Smooth muscle cell (in vitro differentiated cells): Measurements from ENCODE around the gene NPPC. TPM values are rescaled to one million over a fixed set of nuclear protein-coding genes. Genes with fewer than 3 reads are reported as not detected.

Experiments used
- DNase-seq: peaks from one replicate; lab custom pipeline; 2025; ENCODE audit not compliant: unreplicated experiment; lab: John Stamatoyannopoulos, UW
- H2AFZ ChIP-seq: fragments of 200-600 bp; sonication (generic); 2 replicates; pipeline ENCODE4 v1.6.0; 2016; ENCODE audit warnings: antibody characterized with exemption, low read depth, mild to moderate bottlenecking
- H3F3A ChIP-seq: fragments of 200-600 bp; sonication (generic); 2 replicates; pipeline ENCODE4 v1.6.0; 2017; ENCODE audit warnings: antibody characterized with exemption, low read depth
- H3K27ac ChIP-seq: fragments of 200-600 bp; sonication (generic); 2 replicates; pipeline ENCODE4 v1.5.1; 2016; ENCODE audit warnings: low read depth, mild to moderate bottlenecking
- H3K27me3 ChIP-seq: fragments of 200-600 bp; sonication (generic); 2 replicates; pipeline ENCODE4 v1.6.1; 2016; ENCODE audit warnings: low read depth, mild to moderate bottlenecking
- H3K36me3 ChIP-seq: fragments of 200-600 bp; sonication (generic); 2 replicates; pipeline ENCODE4 v1.5.1; 2016; ENCODE audit warnings: low read depth
- H3K4me1 ChIP-seq: fragments of 200-600 bp; sonication (generic); 2 replicates; pipeline ENCODE4 v1.5.1; 2016; ENCODE audit warnings: low read depth
- H3K4me2 ChIP-seq: fragments of 200-600 bp; sonication (generic); 2 replicates; pipeline ENCODE4 v1.6.0; 2016; ENCODE audit warnings: mild to moderate bottlenecking
- H3K4me3 ChIP-seq: fragments of 200-600 bp; sonication (generic); 2 replicates; pipeline ENCODE4 v1.5.1; 2016; ENCODE audit warnings: mild to moderate bottlenecking
- H3K79me2 ChIP-seq: fragments of 200-600 bp; sonication (generic); 2 replicates; pipeline ENCODE4 v1.6.0; 2016; ENCODE audit warnings: low read depth, mild to moderate bottlenecking
- H3K9ac ChIP-seq: fragments of 200-600 bp; sonication (generic); 2 replicates; pipeline ENCODE4 v1.6.0; 2016; ENCODE audit warnings: low read depth
- H3K9me3 ChIP-seq: fragments of 200-600 bp; sonication (generic); replicated peaks from 2 replicates; pipeline ENCODE4 v1.5.1; 2016; ENCODE audit warnings: low read depth
- H4K20me1 ChIP-seq: fragments of 200-600 bp; sonication (generic); 2 replicates; pipeline ENCODE4 v1.6.0; 2016; ENCODE audit warnings: low read depth
- WGBS: methylation state at CpG from one replicate; pipeline ENCODE4 v1.1.7; 2016; ENCODE audit warnings: low lambda C conversion rate; 5-methylcytosine and 5-hydroxymethylcytosine counted together
- polyA plus RNA-seq: library from polyadenylated mRNA; unstranded; fragments of >200 nt; fragmentation: Nextera tagmentation; extraction: Ambion mirVana; gene quantifications from 2 replicates; pipeline ENCODE4 v1.2.1, GENCODE V29; 2016
- total RNA-seq: library from RNA; depleted of rRNA; stranded (reverse); fragments of >200 nt; gene quantifications from 2 replicates; pipeline ENCODE4 v1.2.3, GENCODE V29; 2014
- TF ChIP-seq, protein P1 (sequence below): fragments of 200-600 bp; sonication (generic); IDR thresholded peaks from 2 replicates; pipeline ENCODE4 v1.5.1; 2017; ENCODE audit warnings: borderline replicate concordance, mild to moderate bottlenecking, antibody characterized with exemption; ENCODE audit not compliant: insufficient read depth, poor library complexity, severe bottlenecking

NPPC gene, protein sequence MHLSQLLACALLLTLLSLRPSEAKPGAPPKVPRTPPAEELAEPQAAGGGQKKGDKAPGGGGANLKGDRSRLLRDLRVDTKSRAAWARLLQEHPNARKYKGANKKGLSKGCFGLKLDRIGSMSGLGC
- not detected in 2 replicates for total RNA-seq
- 0.21 and 0.22 TPM in 2 replicates for polyA plus RNA-seq

DNA sequence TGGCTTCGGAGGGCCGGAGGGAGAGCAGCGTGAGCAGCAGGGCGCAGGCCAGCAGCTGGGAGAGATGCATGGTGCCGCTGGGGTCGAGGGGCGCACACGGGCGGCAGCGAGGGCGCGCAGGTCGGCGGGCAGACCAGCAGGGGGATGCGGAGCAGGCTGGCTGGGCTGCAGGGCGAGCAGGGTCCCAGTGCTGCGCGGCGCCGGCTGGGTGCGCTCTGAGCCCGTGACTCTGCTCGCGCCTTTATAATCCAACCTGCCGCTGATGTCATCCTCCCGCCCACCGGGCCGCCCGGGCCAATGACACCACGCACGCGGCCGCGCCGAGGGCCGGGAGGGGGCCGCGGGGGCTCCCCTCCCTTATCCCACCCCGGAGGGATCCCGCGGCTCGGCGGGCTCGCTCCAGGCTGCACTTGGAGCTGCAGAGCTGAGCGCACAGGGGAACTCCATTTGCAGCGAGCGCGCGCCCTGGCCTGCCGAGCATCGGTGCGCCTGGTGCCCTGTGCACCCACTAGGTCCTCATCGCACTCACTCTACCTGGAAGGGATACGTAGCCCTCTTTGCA is at the start of gene NPPC:
NPPC (minus strand) TSS at position 217 of the 562 bp plus-strand sequence; CDS start at position 70, 147 bp downstream.
- H3K36me3 ChIP-seq = no peaks in the 10 kb centered on the region
- WGBS = 2% methylated on average over 42 of the region's 54 CpGs
- peaks cover 90% of the 10 kb centered on the region for H3K27me3 ChIP-seq
- H4K20me1 ChIP-seq = no peaks in the 10 kb centered on the region
- H3K9me3 ChIP-seq = no peaks in the 10 kb centered on the region
- no peak within 1 kb of the TSS for H3K9ac ChIP-seq
- H3K4me2 ChIP-seq = peak within 1 kb of the TSS; percentile 97
- H2AFZ ChIP-seq = no peak within 1 kb of the TSS
- H3K27ac ChIP-seq = no peak within 1 kb of the TSS
- TF ChIP-seq, protein P1, sequence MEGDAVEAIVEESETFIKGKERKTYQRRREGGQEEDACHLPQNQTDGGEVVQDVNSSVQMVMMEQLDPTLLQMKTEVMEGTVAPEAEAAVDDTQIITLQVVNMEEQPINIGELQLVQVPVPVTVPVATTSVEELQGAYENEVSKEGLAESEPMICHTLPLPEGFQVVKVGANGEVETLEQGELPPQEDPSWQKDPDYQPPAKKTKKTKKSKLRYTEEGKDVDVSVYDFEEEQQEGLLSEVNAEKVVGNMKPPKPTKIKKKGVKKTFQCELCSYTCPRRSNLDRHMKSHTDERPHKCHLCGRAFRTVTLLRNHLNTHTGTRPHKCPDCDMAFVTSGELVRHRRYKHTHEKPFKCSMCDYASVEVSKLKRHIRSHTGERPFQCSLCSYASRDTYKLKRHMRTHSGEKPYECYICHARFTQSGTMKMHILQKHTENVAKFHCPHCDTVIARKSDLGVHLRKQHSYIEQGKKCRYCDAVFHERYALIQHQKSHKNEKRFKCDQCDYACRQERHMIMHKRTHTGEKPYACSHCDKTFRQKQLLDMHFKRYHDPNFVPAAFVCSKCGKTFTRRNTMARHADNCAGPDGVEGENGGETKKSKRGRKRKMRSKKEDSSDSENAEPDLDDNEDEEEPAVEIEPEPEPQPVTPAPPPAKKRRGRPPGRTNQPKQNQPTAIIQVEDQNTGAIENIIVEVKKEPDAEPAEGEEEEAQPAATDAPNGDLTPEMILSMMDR = peak; percentile 36
- H3K4me3 ChIP-seq = peak within 1 kb of the TSS; percentile 56
- H3K4me1 ChIP-seq = peaks cover 11% of the 10 kb centered on the region
- H3F3A ChIP-seq = no peaks in the 10 kb centered on the region
- DNase-seq = no peak
- H3K79me2 ChIP-seq = no peaks in the 10 kb centered on the region

DNA sequence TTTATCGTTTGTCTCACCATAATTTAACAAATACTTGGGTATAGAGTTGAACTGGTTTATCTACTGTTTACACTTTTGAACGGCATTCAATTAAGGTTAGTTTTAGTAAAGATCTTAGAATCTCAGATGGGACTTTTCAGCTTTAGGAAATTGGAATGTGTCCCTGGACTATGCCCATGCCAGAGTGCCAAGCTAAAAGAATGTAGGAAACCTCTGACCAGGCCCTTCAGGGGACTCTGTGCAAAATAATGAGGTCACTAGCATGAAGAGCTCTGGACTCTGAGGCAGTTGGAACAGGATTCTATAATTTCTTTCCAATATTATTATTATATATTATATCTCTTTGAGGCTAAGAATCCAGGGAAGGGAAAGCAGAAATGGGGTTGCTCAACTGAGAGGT is 48.8 kb upstream of the NPPC start:
- TF ChIP-seq, protein P1 = no peak
- H3K4me1 ChIP-seq = no peaks in the 10 kb centered on the region
- H4K20me1 ChIP-seq = peaks cover 38% of the 10 kb centered on the region
- H3K27me3 ChIP-seq = no peaks in the 10 kb centered on the region
- 92% methylated on average over 2 of the region's 2 CpGs for WGBS
- H3F3A ChIP-seq = no peaks in the 10 kb centered on the region
- no peak overlapping the region for H2AFZ ChIP-seq
- no peak overlapping the region for H3K4me2 ChIP-seq
- peaks cover 26% of the 10 kb centered on the region for H3K79me2 ChIP-seq
- H3K9me3 ChIP-seq = no peaks in the 10 kb centered on the region
- no peak for DNase-seq
- H3K27ac ChIP-seq = no peak overlapping the region
- no peak overlapping the region for H3K4me3 ChIP-seq
- H3K36me3 ChIP-seq = no peaks in the 10 kb centered on the region
- no peak overlapping the region for H3K9ac ChIP-seq

DNA sequence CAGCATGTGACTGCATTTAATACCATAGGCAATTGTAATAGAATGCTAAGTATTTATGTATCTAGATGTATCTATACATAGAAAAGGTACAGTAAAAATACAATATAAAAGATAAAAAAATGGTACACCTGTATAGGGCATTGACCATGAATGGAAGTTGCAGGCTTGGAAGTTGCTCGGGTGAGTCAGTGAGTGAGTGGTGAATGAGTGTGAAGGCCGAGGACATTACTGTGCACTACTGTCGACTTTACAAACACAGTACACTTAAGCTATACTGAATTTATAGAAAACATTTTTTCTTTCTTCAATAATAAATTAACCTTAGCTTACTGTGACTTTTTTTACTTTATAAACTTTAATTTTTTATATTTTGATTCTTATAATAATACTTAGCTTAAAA is 44.3 kb upstream of the NPPC start:
- no peak overlapping the region for H2AFZ ChIP-seq
- no peak overlapping the region for H3K27ac ChIP-seq
- no peaks in the 10 kb centered on the region for H3K4me1 ChIP-seq
- no peaks in the 10 kb centered on the region for H3K9me3 ChIP-seq
- H3K4me2 ChIP-seq = no peak overlapping the region
- no peak for DNase-seq
- no peak overlapping the region for H3K9ac ChIP-seq
- H4K20me1 ChIP-seq = peaks cover 12% of the 10 kb centered on the region
- H3F3A ChIP-seq = no peaks in the 10 kb centered on the region
- H3K36me3 ChIP-seq = no peaks in the 10 kb centered on the region
- H3K79me2 ChIP-seq = peaks cover 39% of the 10 kb centered on the region
- H3K4me3 ChIP-seq = no peak overlapping the region
- no peaks in the 10 kb centered on the region for H3K27me3 ChIP-seq
- TF ChIP-seq, protein P1 = no peak
- WGBS = 91% methylated on average over 3 of the region's 3 CpGs

DNA sequence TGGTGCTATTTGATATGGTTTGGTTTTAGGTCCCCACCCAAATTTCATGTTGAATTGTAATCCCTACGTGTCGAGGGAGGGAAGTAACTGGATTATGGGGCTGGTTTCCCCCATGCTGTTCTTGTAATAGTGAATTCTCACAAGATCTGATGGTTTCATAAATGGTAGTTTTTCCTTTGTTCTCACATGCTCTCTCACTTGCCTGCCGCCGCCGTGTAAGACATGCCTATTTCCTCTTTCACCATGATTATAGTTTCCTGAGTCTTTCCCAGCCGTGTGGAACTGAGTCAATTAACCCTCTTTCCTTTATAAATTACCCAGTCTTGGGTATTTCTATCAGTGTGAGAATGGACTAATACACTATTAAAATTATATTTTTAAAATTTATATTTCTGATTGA is 42.6 kb upstream of the NPPC start:
- H3K27me3 ChIP-seq = no peaks in the 10 kb centered on the region
- no peaks in the 10 kb centered on the region for H3K9me3 ChIP-seq
- 98% methylated on average over 6 of the region's 6 CpGs for WGBS
- no peak overlapping the region for H2AFZ ChIP-seq
- H3K4me3 ChIP-seq = no peak overlapping the region
- H3K36me3 ChIP-seq = no peaks in the 10 kb centered on the region
- no peaks in the 10 kb centered on the region for H3K4me1 ChIP-seq
- peaks cover 41% of the 10 kb centered on the region for H3K79me2 ChIP-seq
- peaks cover 8% of the 10 kb centered on the region for H4K20me1 ChIP-seq
- DNase-seq = no peak
- H3F3A ChIP-seq = no peaks in the 10 kb centered on the region
- H3K4me2 ChIP-seq = no peak overlapping the region
- H3K27ac ChIP-seq = no peak overlapping the region
- TF ChIP-seq, protein P1 = no peak
- no peak overlapping the region for H3K9ac ChIP-seq
